Inferior parietal cortex (tissue), 1 donor: ENCODE data around the gene EED.
"Not testable (repeated sequence)": the region's sequence is repeated elsewhere in the genome, so short reads cannot be mapped to it uniquely, and the experiment has no call there.

ENCODE experiments used
- DNase-seq: peaks from one replicate; pipeline ENCODE4 v3.0.0-alpha.2; 2016; ENCODE audit errors: extremely low spot score

EED gene

DNA sequence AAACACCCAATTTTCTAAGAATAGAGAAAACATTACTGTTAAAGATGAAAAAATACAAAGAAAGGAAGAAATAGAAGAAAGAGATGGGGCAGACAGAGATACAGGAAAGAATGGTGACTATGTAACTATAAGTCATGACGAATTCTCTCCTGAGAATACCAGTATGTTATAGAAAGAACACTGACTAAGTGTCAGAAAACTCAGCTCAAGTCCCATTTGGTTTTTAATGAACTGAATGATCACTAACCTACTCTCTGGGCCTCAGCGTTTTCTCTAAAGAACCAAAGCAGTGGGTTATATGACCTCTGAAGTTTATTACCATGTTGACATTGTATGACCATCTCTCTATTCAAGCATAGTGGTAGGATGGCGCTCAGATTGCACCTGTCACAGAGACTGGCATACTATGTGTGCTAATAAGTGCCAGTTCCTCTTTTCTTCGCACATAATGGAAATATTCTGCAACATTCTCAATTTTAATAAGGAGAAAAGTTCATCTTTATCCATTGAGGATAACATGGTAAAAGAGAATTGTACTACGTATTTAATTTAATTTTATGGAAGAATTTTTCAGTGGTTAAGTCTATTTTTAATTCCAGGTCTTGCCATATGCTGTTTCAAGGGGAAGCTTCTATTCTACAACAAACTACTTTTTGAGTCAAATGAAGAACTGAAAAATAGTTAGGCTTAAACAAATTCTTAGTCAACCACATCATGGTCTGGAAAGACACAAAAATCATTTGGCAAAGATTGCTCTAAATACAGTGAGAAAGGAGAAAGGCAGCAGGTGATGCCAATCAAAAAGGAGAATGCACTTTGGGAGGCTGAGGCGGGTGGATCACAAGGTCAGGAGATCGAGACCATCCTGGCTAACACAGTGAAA lies 25.0 kb upstream of the EED start:
- no peak for DNase-seq

DNA sequence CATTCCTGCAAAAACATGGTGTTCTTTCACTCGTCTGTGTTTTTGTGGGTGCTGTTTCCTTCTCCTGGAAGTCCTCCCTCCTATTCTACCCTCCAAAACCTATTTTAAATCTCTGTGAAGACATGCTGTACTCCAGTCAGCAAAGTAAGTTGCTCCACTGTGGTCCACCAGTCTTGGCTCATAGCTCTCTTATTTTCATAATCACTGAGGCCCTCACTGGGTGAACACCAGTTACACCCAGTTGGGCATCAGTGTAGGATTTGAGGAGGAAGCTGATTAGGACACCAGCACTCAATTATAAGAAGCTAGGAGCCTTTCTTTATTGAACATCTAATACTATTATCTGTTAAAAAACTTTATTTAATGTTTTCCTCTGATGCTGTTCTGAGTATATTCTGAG lies 23.9 kb upstream of the EED start:
- no peak for DNase-seq

DNA sequence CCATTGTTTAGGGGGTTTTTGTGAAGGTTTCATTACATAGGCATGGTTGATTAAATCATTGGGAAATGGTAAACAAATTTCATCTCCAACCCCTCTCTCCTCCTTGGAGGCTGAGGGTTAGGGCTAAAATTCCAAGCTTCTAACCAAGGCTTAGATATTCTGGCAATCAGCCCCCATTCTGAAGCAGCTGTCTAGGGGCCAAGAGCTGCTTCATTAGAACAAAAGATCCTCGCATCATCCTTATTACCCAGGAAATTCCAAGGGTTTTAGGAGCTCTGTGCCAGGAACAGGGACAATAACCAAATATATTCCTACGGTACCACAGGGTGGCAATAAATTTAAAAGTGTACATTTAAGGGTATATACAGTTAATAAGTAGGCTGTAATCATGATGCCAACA lies 22.5 kb upstream of the EED start:
- no peak for DNase-seq

DNA sequence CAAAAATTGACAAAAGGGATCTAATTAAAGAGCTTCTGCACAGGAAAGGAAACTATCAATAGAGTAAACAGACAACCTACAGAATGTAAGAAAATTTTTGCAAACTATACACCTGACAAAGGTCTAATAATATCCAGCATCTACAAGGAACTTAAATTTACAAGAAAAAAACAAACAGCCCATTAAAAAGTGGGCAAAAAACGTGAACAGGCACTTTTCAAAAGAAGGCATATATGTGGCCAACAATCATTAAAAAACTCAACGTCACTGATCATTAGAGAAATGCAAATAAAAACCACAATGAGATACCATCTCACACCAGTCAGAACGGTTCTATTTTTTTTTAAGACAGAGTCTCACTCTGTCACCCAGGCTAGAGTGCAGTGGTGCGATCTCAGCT lies 20.0 kb upstream of the EED start:
- DNase-seq: not testable (repeated sequence)

DNA sequence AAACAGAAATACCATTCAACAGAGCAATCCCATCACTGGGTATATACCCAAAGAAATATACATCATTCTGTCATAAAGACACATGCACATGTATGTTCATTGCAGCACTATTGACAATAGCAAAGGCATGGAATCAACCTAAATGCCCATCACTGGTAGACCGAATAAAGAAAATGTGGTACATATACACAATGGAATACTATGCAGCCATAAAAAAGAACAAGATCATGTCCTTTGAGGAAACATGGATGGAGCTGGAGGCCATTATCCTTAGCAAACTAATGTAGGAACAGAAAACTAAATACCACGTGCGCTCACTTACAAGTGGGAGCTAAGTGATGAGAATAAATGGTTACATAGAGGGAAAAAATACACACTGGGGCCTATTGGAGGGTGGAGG lies 19.2 kb upstream of the EED start:
- not testable (repeated sequence) for DNase-seq

GRCh38 chr11:86228269-86229038 lies 16.1 kb upstream of the EED start:
- DNase-seq: no peak

GRCh38 chr11:86229039-86229330 lies 15.6 kb upstream of the EED start:
- not testable (repeated sequence) for DNase-seq

DNA sequence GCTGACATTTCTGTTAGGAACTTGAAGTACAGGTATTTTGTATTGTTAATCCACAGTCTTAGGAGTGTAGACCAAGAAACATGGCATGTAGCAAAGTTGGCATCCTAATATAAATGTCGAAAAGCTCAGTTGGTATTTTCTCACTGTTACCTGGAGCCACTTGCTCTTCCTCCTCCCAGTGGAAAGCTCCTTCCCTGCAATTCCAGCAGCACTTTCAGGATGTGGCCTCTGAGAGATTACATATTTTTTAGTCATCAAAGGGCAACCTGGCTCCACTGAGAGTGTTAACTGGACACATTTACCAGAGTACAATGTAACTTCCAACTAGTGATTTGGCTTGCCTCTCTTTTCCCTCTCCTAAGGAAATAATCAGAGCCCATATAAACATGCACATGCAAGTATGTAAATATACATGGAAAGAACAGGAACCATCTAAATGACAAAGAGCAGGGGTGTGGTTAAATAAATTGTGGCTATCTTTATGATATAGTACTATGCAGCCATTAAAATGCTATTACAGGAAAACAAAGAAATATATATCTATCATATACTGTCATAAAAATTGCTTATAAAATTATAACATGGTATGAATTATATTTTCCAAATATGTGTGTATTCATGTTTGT lies 14.3 kb upstream of the EED start:
- DNase-seq: no peak

DNA sequence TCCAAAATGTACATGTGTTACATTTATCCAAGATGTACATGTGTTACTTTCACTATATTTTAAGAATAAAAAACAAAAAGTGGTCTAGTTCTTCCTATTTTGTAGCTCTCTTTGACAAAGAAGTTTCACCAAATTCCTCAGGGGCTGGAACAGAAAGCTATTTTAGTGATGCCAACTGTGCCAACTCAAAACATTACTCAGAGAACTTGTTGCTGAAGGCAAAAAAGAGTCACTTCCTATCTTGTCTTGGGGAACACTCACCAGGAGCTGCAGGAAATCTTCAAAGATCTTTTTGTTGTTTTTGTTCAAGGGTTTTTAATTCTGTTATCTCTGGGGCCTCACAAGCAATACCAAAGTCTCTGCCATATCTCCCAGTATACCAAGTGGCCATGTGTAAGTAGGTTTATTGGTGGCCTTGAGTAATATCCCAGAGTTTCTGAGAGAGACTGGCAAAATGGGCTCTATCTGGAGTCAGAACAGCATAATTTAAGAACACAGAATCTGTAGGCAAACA lies 13.6 kb upstream of the EED start:
- DNase-seq: peak; percentile 25

GRCh38 chr11:86232556-86232955 lies 12.0 kb upstream of the EED start:
- no peak for DNase-seq

DNA sequence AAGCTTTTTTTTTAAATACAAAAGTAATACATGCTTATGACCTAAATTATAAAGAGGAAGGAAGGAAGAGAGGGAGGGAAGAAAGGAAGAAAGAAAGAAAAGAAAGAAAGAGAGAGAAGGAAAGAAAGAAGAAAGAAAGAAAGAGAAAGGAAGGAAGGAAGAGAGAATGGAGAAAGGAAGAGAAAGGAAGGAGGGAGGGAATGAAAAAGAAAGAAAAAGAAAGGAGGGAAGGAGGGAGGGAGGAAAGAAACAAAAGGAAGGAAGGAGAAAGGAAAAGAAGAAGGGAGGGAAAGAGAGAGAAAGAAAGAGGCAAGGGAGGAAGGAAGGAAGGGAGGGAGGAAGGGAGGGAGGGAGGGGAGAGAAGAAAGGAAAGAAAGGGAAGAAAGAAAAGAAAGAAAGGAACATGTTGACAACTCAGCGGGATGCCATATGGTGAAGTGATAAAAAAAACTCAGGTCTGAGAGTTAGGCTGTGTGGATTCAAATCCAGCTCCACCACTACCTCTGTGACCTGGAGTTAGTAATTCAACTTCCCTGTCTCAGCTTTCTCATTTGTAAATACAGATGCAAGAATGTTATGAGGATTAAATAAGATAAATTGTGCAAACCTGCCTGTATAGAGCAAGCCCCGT lies 9.6 kb upstream of the EED start:
- no peak for DNase-seq

DNA sequence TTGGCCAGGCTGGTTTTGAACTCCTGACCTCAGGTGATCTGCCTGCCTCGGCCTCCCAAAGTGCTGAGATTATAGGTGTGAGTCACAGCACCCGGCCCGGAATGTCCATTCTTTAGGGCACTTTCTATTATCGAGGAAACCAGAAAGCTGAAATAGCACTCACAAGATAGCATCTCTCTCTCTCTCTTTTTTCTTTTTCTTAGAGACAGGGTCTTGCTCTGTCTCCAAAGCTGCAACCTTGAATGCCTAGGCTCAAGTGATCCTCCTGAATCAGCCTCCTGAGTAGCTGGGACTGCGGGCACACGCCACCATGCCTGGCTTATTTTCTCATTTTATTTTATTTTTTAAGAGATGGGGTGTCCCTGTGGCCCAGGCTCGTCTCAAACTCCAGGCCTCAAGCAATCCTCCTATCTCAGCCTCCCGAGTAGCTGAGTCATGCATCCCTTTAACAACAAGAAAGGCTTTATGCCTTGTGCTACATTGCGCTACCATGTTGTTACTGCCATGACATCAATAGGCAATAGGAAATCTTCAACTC lies 7.2 kb upstream of the EED start:
- DNase-seq: no peak

DNA sequence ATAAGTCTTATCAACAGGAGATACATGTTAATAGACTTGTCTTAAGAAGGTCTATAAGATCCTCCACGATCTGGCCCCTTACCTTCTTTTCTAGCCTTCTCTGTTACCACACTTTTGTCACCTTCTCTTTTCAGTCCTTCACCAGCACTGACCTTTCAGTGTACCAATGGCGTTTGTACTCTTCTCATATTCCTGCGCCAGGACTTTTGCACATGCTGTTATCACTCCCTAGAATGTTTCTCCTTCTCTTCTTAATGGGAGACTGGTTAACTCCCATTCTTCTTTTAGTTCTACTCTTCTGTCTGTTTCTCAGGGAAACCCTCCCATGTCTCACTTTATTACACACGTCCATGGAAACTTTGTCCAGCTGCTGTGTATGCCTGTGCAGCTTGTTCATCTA lies 4.4 kb upstream of the EED start:
- no peak for DNase-seq

- no peak for DNase-seq
Observed at GRCh38 chr11:86241956-86242535, 2.5 kb upstream of the EED start.

DNA sequence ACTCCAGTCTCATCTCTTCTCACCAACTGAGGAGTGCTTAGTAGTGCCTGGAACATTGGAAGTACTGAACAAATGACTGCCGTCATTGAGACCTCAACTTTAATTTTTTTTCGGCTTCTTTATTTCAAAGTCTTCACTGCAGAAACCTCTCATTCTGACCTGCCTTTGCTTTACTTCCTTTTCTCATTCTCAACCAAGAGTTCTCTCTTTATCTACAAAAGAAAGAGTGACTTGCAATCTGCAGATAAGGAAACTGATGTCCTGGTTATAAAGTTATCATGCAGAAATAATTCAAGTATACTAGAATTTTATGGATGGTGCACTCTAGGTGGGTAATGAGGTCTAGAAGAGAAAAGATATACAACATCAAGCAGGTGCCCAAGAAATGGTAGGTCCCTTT lies 1.2 kb upstream of the EED start:
- DNase-seq: no peak

GRCh38 chr11:86244063-86244521 lies 461 bp upstream of the EED start:
- DNase-seq: no peak

- no peak for DNase-seq
Observed at GRCh38 chr11:86245369-86246292, 1.1 kb downstream of the EED start.

GRCh38 chr11:86246293-86246675 lies 1.7 kb downstream of the EED start:
- DNase-seq: no peak

- no peak for DNase-seq
Observed at GRCh38 chr11:86247608-86248007, 3.1 kb downstream of the EED start.

- no peak for DNase-seq
Observed at GRCh38 chr11:86248609-86249008, 4.1 kb downstream of the EED start.
